HG03432 (cell line): ENCODE data around the gene AMER1.
"Not testable (repeated sequence)": the region's sequence is repeated elsewhere in the genome, so short reads cannot be mapped to it uniquely, and the experiment has no call there.

Experiments
- ATAC-seq: cut with Tn5 transposase; IDR thresholded peaks from one replicate; pipeline ENCODE4 v1.9.1; 2021; ENCODE audit warnings: mild to moderate bottlenecking, moderate library complexity; ENCODE audit not compliant: unreplicated experiment

Gene AMER1

DNA sequence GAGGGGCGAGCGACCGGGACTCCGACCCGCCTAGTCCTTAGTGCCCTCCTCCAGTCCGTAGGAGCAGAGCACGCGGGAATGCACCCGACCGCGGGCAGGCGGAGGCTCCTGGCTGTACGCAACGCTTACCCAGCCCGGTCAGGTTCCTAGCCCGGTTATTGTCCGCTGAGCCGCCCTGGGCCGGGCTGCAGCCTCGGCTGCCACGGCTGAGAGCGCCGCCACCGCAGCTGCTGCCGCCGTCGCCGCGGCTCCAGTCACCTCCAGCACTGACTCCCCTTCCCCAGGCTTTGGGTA, at the start of gene AMER1:
TSS of gene AMER1 (minus strand) at position 268 of the 294 bp plus-strand sequence. CDS start 12,422 bp downstream, outside the sequence.
- ATAC-seq = peak; percentile 48

DNA sequence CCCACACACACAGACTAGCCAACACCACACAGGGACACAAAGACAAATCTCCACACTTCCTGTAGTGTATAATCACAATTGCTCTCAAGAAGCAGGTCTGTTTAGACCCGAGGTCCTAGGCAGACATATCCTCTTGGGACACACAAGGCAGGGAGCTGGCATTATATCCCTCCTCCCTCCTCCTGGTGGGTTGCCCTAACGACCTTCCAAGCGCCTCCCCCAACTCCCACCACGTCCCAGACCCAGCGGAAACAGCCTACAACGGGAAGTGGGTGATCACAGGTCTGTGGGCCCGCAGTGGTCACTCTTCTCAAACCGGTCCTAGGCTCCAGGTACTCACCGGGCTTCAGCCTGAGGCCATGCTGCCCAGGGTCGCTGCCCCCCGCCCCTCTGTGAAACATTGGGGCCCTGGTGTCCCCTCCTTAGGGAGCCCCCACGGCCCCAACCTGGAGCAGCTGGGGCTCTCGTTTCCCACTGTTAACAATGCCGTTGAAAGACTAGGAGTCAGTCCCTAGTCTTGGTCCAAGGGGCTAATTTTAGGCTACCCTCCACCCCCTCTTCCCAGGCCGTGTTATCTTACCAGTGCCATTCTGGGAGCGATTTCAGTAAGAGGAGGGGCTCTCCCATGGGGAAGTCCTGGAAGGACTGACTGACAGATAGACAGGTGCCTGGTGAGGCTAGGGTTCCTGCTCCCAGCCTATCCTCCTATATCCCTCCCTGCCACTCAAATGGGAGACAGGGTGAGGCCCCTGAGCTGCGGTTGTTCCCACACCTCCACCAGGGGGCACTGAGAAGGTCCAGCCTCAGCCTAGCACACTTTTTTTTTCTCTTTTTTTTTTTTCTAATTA, 24.8 kb upstream of the AMER1 start, which contains the start of gene ASB12:
TSS of gene ASB12 (minus strand) at position 485 of the 848 bp plus-strand sequence. CDS start 4,957 bp downstream, outside the sequence.
- no peak for ATAC-seq

DNA sequence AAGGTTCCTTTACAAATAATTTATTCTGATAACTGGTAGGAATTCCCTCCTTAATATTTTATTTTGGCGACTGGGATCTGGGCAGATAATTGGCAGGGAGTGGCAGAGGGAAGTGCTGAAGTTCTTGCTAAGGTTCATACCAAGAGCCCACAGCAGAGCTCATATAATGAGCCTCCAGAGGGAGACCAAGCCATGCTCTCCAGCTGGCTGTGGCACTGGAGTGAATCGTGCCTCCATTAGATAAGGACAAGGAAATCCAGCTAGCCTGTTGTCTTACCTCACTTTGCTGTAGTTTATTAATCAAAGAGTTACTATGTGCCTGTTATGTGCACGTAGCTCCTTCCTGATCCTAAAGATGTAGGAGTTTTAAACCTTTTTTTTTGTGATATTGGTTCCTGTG, 23.6 kb upstream of the AMER1 start:
- ATAC-seq = no peak

DNA sequence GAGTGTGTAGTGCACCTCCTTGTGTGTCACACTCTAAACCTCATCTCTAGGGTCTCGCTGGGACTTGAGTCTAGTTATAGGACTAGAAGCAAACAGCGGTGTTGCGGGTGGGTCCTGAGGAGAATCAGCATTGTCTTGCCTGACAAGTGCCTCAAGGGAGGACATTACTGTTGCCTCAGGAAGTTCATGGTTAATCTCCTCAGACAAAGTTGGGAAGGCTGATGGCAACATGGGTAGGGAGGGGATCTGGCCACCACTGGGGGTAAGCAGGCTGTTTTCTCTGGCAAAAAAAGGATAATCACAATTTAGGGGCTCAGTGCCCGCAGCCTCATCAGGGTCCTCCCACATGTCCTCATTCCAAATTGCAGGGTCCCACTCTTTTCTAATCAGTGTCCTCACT, 12.5 kb upstream of the AMER1 start:
- ATAC-seq = no peak

DNA sequence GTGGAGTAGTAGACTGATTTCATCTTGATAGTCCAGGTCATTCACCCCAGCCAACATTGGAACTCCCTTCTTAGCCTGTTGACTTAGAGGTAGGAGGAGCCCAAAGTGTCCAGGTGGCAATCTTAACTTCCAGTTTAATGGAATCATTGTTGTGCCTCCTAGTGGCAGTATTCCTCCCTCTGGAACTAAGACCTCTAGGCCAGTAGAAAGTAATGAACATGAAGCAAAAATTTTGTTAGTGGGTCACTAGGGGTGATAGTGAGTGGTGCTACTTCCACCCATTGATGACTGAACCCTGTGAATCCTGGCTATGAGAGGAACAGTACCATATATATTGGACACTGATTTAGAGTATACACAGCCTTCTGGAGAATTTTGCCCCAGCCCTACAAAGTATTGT, 8.5 kb upstream of the AMER1 start:
- not testable (repeated sequence) for ATAC-seq

DNA sequence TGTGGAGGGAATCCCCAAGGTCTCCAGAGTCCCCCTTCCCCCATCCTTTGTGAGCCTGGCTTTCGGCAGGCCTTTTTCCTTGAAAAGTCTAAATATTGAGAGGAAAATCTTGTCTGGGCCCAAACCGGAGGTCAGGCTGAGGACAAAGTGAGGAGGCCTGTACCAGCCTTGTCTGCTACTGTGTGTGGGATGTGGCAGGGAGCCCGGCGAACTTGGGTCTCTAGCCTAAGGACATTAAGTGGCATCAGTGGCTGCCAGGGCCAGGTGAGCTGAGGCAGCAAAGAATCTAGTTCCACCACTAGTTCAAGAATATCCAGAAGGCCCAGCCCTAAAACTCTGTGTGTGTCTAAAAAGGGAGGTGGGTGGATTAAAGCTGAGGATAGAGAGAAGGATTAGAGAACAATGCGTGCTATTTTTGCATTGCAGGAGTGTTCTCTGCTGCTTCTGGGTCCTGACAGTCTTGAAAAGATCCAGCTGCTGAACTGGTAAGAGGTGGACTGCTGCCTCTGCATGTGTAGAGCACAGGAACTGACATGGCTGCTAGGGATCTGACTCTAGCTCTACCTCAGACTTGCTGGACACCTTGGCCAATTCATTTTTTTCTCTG, 1.2 kb upstream of the AMER1 start:
- no peak for ATAC-seq

DNA sequence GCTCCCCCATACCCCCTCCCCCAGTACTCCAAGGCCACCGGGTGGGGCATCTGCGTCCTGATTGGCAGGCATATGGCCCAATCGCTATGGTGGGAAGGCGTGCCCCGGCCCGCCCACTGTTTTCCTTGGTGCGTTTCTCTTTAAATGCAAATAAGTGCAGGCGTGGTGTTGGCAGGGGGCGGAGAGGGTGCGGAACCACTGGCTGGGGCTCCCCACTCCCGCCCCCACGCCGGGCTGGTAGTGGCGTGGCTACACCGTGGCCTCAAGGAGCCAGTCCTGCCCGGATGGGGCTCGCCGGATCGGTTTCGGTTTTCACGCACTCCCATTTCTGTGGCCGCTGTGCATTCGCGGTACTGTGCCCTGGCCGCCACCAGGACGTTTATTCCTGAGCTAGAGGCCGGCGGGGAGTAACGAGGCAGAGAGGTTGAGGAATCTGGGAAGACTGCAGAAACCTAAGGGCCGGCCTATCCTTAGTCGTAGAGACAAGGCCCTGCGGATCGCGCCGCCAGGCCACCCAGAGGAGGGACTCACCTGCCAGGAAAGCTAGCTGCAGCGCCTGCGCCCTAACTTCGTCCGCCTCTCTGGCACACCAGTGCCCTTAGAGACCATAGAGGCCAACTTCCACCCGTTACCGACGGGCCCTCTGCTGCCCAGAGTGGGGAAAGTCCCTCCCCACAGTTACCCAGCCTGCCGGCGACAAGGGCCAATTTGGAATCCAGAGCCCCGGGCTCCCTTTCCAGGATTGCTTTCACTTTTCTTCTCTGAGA, 410 bp upstream of the AMER1 start:
- ATAC-seq = peak; percentile 90

DNA sequence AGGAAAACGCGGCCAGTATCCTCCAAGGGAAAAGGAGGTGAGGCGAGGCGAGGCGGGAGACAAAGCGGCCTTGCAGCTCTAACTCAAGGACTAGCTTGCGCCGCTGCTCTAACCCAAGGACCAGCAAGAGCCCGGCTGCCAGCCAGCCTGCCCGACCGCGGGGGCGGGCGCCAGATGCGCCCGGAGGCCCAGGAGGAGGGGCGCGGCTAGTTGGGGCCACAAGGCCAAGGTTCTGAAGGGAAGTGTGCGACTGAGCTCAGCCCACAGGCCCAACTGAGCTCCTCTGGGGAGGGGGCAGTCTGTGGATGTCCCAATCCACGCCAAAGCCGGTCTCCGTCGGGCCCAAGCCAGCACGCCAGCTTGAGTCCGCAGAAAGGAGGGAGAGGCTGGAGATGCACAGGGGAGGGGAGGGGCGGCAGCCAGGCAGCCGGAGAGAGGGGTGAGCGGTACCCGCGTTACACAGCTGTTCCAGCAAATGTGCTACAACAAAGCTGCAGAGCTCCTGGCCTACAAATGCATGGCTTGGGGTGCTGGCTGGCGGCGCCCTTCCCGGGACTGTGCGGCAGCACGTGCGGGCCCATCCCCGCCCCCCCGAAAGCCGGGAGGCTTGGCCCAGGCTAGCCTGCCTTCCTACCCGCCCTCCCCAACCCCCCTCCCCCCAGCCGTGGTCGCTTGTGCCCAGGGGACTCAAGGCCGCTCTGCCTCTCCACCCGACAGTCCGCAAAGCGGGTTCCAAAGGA, 637 bp downstream of the AMER1 start:
- ATAC-seq = peak; percentile 15

DNA sequence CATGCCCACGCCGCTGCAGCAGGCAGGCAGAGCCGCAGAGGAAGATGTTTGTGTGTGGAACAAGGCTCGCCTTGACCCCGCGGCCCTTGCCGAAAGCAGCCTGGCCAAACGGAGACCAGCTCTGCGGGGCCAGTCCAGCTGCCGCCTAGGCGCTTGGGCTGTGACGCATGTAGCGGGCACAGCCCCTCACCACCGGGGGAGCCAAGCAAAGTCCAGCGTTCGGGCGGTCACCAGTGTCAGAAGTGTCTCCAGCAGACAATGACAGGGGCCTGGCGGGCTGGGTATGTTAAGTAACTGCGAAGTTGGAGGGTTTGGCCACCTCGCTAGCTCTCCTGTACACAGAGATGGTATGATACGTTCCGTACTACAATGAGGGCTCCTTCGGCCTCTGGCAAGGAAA, 1.3 kb downstream of the AMER1 start:
- no peak for ATAC-seq

DNA sequence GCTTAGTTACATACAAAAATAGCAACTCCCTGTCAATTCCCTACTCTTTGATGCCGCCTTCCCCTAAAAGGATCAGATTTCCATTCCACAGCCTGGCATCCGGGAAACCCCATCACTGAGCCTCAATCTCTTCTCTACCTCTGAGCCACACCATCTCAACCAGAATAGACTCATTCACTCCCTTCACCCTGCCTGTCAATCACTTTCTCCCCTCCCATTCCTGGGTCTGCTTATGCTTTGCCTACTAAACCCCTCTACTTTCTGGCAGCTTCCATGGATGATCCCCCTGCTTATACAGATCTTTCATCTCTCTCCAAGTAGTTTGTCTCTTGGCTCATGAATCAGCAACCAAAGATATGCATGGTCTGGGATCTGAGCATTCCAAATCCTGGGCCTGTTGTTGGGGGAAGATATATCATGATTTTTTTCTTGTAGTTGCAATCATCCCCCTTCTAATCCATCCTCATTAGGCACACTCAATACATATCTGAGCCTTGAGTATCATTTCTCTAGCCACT, 2.6 kb downstream of the AMER1 start:
- ATAC-seq = no peak

DNA sequence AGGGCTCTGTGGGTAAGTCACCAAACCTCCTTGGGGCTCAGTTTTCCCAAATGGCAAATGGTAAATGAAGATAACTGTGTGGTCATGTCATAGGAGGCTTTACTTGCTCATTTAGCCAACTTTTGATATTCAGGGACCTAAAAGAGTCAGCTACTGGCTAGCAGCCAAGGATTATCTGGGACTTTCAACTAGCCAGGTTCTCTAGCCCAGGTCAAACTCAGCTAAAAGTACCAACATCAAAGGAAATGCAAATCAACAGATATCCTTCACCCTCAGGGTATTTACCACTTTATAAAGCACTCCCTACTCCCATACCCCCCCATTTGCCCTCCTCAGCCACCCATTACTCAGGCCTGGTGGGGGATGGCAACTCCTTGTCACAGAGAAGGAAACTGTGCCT, 7.5 kb downstream of the AMER1 start:
- peak; percentile 66 for ATAC-seq

DNA sequence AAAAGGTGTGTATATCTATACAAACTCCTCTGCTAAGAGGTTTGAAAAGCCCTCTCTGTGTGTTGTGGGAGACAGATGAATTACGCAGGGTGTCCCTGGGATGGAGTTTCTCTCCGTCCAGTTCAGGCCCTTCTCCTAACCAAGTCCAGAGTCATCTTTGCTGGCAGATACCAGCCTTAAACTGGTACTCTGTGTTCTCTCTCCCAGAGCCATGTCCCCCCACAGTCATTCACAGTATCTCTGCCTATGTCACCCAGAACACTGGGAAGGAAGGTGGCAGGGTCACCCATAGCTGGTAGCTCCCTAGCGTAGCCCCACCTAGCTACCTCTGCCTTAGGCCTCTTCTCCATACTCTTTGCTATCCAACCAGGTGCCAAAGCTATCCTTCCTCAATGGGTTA, 8.9 kb downstream of the AMER1 start:
- ATAC-seq = no peak

DNA sequence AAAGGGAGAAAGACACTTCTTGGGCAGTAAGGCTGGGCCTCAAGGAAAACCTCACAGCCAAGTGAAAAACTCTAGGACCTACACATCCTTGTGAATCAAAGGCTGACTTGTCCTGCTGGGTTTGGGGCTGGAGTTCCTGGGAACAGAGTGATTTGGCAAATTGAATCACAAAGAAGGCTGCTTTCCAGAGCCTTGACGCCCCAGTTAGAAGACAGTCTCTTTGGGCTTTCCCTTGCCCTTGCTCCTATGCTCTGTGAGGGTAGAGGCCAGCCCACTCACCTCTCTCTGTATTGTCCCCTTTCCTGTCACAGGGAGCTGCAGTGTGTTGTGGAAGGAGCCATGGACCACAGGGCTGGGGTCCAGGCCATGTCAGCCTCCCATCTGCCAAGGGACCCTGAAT, 9.6 kb downstream of the AMER1 start:
- no peak for ATAC-seq

DNA sequence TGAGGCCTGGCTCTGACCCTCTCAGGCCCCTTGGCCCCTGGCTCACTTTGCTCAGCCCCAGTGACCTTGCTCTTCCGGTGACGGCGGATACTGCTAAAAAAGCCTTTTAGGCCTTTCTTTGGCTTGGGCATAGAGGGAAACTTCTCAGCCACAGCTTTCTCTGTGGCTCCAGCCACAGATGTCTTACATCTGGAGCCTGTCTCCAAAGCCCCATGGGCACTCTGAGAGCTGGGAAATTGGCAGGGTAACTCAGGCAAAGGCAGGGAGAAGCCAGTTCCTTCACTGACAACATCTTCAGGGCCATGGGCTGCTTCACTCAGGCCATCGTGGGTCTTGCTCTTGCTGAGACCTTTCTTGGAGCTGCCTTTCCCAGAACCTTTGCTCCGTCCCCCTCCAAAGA, 12.8 kb downstream of the AMER1 start:
- no peak for ATAC-seq

DNA sequence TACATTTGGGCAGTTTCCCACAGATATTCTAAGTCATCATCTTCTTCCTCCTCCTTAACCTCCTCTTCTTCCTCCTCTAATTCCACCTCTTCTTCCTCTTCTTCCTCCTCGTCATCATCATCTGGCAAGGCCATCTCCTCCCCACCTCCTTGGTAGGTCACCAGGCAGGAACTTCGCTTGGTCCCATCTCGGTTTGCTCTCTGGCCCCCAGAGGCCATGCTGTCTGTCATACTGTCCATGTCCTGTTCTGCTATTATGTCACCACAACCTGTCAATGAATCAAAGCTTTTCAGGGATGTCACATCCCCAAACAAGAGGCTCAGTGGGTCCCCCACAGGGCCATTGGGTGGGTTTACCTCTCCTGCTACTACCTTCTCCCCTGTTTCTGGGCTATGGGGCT, 13.5 kb downstream of the AMER1 start:
- ATAC-seq = no peak

DNA sequence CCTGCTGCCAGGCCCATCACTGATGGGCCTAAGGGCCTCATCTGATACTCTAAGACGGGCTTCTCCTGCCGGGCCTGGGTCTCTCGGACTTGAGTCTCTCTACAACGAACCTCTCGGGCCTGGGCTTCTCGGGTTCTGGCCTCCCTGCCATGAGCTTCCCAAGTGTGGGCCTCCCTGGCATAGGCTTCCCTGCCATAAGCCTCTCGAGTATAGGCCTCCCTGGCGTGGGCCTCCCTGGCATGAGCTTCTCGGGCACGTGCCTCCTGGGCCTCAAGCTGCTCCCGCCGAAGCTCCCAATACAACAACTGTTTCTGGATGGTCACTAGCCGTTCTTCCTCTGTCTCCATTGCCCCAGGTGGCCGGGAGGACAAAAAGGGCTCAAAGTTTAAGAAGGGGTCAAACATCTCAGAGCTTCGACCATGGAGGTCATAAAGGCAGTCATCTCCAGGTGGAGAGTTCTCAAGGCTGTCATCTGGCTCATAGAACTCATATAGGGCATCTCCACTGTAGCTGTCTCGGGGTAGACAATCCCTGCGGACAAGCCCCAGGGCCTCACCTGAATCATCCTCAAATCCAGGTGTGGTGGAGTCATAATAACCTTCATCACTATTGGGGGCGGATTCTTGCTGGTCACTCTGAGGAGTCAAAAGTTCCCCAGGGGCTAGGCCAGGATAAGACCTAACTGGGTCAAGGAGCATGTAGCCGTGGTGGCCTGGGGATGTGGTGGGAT, 14.1 kb downstream of the AMER1 start:
- ATAC-seq = no peak

DNA sequence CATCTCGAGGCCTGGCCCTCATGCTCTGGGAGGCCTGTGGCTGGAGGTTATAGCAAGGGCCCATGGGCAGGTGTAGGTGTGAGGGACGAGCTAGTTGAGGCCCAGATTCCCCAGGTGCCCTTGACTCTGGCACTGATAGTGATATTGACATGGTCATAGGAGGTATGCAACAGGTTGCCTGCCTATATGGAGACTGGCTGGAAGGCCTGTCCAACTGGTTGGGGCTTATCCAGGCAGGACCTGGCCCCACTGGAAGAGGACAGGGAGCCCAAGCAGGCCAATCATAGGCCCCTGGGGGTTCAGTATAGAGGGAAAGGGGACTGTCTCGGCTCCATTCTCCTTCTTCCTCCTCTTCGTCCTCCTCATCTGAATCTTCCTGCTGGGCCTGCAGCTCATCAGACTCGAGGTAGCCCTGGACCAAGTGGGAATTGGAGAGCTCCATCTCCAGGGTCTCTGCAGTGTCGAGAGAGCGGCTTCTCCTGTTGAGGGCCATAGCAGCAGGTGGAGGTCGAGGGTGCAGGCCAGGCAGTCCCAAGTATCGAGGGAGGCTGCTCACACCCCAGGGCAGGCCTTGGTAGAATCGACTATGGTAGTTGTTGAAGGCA, 15.3 kb downstream of the AMER1 start:
- ATAC-seq = no peak

DNA sequence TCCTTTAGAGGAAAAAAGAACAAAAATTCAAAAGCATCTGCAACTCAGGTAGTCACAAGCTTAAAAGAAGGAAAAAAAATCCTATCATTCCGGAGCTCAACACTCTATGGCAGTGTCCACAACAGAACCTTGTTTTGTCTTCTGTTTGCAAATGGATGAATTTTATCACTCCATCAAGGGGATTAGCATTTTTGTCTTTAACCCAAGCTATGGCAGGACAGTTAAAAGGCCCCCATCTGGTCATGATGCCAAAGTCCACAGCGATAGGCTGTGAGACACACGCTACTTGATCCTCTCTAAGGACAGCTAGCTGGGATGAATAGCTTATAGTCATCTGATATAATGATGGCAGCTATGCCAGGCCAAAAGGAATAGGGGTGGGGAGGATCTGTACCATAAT, 16.6 kb downstream of the AMER1 start:
- no peak for ATAC-seq

DNA sequence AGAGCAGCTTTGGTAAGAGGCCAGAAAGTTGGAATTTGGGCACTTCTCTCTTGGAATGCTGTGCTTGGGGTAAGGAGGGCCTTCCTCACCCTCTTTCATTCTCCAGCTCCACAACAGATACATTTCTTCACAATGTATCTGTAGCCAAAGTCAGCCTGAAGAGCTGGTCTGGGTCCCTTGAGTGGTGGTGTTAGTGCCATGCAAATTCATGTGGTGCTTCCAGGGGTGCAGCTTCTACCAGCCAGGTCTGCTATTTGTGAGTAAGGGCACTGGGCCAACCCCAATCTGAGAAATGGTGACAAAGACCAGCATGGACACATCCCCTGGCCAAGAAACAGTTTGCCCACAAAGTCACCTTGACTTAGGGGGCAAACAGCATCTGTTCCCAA, 17.8 kb downstream of the AMER1 start:
- ATAC-seq = no peak
